GM12891 (cell line): ENCODE measurements around the gene FADS6. TPM values are rescaled to one million over a fixed set of nuclear protein-coding genes. Genes with fewer than 3 reads are reported as not detected.

ENCODE experiments used
- DNase-seq: peaks from one replicate; pipeline ENCODE4 v3.0.0; 2011; ENCODE audit warnings: low spot score; ENCODE audit not compliant: insufficient read length
- FAIRE-seq: peaks from 2 replicates; lab custom pipeline; 2011; peaks lifted over from hg19 to GRCh38; lab: Jason Lieb, UNC
- PAX5 ChIP-seq: IDR thresholded peaks from 2 replicates; pipeline ENCODE4 v1.6.1; 2011; ENCODE audit warnings: low read length, moderate library complexity, mild to moderate bottlenecking; ENCODE audit not compliant: insufficient read depth, severe bottlenecking
- POLR2A ChIP-seq: IDR thresholded peaks from 2 replicates; pipeline ENCODE4 v1.6.1; 2011; ENCODE audit warnings: low read depth, low read length, control low read depth
- POLR2AphosphoS5 ChIP-seq: IDR thresholded peaks from 2 replicates; pipeline ENCODE4 v1.6.1; 2011; ENCODE audit warnings: low read depth, low read length, control low read depth
- POU2F2 ChIP-seq: IDR thresholded peaks from 2 replicates; pipeline ENCODE4 v1.6.1; 2011; ENCODE audit warnings: low read depth, mild to moderate bottlenecking, control low read depth, low read length, moderate library complexity
- SPI1 ChIP-seq: IDR thresholded peaks from 2 replicates; pipeline ENCODE4 v1.6.1; 2011; ENCODE audit warnings: low read depth, low read length, control low read depth
- TAF1 ChIP-seq: IDR thresholded peaks from 2 replicates; pipeline ENCODE4 v1.6.1; 2011; ENCODE audit warnings: low read depth, low read length, control low read depth
- polyA plus RNA-seq: library from polyadenylated mRNA; unstranded; fragments of >200 nt; gene quantifications from one replicate; pipeline ENCODE4 v1.2.1, GENCODE V29; 2012; ENCODE audit warnings: low read depth, missing spikeins, inconsistent platforms; ENCODE audit not compliant: missing spikeins

FADS6 gene
- polyA plus RNA-seq, result not detected

GRCh38 chr17:74892974-74893911, at the start of gene FADS6:
TSS of gene FADS6 (minus strand) at chr17:74893633. CDS start at chr17:74893595, 38 bp downstream.
- no peak for DNase-seq
- no peak for FAIRE-seq
- no peak for TF ChIP-seq POLR2A
- no peak for TF ChIP-seq POLR2AphosphoS5
- TF ChIP-seq POU2F2, result no peak
- TF ChIP-seq TAF1, result no peak
- no peak for TF ChIP-seq SPI1
- no peak for TF ChIP-seq PAX5

DNA sequence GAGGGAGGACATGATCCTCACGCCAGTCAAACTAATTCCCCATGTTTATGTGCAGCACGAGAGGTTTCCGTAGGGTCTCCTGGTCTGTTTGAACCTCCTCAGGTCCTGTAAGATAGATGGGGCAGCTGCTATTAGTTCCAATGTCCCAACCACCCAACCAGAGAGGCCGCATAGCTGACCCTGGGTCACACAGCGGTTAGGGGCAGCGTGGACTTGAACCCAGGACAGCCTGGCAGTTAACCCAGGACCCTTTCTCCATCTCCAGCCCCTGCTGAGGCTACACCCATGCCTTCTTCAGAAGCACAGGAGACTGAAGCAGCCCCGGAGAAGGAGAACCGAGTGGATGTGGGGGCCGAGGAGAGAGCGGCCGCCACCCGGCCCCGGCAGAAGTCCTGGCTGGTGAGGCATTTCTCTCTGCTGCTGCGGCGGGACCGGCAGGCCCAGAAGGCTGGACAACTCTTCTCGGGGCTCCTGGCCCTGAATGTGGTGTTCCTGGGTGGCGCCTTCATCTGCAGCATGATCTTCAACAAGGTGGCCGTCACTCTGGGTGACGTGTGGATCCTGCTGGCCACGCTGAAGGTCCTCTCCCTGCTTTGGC, 47.8 kb upstream of the FADS6 start:
- DNase-seq, result no peak
- FAIRE-seq, result no peak
- TF ChIP-seq POLR2AphosphoS5 (no peak), POLR2A (no peak), POU2F2 (no peak), SPI1 (no peak), PAX5 (no peak), TAF1 (no peak)

GRCh38 chr17:74939534-74939933, 46.1 kb upstream of the FADS6 start:
- FAIRE-seq (no peak), DNase-seq (no peak)
- TF ChIP-seq POU2F2, result no peak
- TF ChIP-seq PAX5, result no peak
- no peak for TF ChIP-seq POLR2A
- TF ChIP-seq POLR2AphosphoS5, result no peak
- TF ChIP-seq SPI1, result no peak
- TF ChIP-seq TAF1, result no peak

DNA sequence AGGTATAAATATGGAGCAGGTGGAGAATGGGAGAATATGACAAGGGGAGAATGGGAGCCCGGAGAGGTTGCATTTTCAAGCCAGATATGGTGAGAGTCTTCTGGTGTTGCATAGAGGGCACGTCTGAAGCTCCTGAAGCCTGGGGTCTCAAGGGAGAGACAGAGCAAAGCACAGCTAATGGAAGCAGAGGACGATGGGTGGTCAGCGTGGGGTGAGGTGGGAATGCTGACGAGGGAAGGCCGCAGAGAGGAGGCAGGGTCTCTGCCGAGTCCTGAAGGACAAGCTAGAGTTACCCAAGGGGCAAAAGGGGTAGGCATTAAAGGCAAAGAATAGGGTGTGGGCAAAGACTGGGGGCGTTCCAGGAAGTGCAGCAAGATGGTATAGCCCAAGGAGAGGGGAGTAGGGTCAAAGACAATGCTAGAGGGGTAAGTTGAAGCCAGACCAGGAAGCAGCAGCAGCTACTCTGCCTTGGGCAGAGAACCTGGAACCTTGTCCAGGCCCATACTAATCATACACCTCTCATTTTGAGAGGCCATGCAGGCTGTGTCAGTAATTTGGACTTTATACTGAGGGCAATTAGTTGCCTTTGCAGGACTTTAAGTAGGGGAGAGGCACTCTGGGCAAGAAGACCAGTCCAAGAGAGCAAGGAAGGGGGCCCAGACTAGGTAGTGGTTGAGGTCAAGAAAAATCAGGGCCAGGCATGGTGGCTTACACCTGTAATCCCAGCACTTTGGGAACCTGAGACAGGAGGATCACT, 44.9 kb upstream of the FADS6 start:
- TF ChIP-seq POLR2A (no peak), SPI1 (no peak), POLR2AphosphoS5 (no peak), POU2F2 (no peak), TAF1 (no peak), PAX5 (no peak)
- DNase-seq (no peak), FAIRE-seq (no peak)

GRCh38 chr17:74937064-74938051, 43.9 kb upstream of the FADS6 start:
- DNase-seq (no peak), FAIRE-seq (no peak)
- TF ChIP-seq POU2F2, result no peak
- no peak for TF ChIP-seq TAF1
- TF ChIP-seq PAX5, result no peak
- no peak for TF ChIP-seq POLR2A
- no peak for TF ChIP-seq POLR2AphosphoS5
- TF ChIP-seq SPI1, result no peak

DNA sequence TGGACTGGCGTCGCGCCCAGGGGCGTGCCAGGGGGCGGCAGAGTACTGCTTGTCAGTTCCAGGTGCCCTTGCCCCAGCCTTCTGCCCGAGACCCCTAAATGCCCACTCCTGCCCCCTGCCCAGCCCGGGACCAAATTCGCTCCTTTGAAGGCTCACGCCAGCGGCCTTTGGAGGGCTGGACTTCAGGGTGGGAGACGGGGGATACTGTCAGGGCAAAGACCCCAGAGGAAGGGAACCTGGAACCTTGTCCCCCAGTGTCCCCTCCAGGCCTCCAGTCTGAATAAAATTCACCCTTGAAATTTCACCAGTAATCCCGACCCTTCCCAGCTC, 43.0 kb upstream of the FADS6 start:
- no peak for TF ChIP-seq POU2F2
- TF ChIP-seq PAX5, result no peak
- TF ChIP-seq SPI1, result no peak
- no peak for TF ChIP-seq TAF1
- TF ChIP-seq POLR2AphosphoS5, result no peak
- TF ChIP-seq POLR2A, result no peak
- DNase-seq (no peak), FAIRE-seq (no peak)

- no peak for FAIRE-seq
- no peak for TF ChIP-seq PAX5
- no peak for TF ChIP-seq POLR2AphosphoS5
- TF ChIP-seq SPI1, result no peak
- TF ChIP-seq POLR2A, result no peak
- no peak for TF ChIP-seq POU2F2
- TF ChIP-seq TAF1, result no peak
These were observed 42.4 kb upstream of the FADS6 start, which contains the start of gene OTOP3 for GRCh38 chr17:74935585-74936469. TSS of gene OTOP3 (plus strand) at chr17:74935898. CDS start at chr17:74935922, 24 bp downstream.

DNA sequence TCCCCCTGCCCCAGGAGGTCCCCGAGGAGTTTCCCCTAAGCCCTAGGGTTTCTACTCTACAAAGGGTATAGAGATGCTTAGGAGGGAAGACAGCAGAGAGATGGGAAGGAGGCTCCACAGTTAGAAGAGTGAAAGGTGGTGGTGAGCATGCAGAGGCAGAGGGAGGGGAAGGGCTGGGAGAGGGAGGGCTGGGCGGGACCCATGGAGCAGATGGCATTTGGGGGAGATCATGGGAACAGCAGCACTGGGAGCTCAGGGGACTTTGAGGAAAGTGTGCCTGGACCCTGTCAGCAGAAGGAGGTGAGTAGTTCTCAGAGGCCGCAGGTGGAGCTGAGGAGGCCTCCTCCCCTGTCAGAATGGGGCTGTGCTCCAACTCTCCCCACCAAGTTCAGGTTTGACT, 41.6 kb upstream of the FADS6 start:
- TF ChIP-seq POLR2A, result no peak
- no peak for TF ChIP-seq PAX5
- TF ChIP-seq POLR2AphosphoS5, result no peak
- TF ChIP-seq POU2F2, result no peak
- TF ChIP-seq TAF1, result no peak
- TF ChIP-seq SPI1, result no peak
- DNase-seq, result no peak
- FAIRE-seq, result no peak

More at GRCh38 chr17:74935585-74936469, 42.4 kb upstream of the FADS6 start, which contains the start of gene OTOP3:
- no peak for DNase-seq
